ENCODE measurements around the gene PTGS1.
"Not testable (repeated sequence)": the region's sequence is repeated elsewhere in the genome, so short reads cannot be mapped to it uniquely, and the experiment has no call there.

Gene PTGS1

GRCh38 chr9:122402403-122402871 is 31.6 kb downstream of the PTGS1 start:
- DNase-seq: no peak

- DNase-seq: no peak
Measured at GRCh38 chr9:122402874-122403273, 32.0 kb downstream of the PTGS1 start.

- DNase-seq: no peak
Measured at GRCh38 chr9:122403381-122404000, 32.7 kb downstream of the PTGS1 start.

GRCh38 chr9:122405304-122406069 is 34.7 kb downstream of the PTGS1 start:
- not testable (repeated sequence) for DNase-seq

GRCh38 chr9:122406070-122406890 is 35.5 kb downstream of the PTGS1 start:
- DNase-seq: no peak

- not testable (repeated sequence) for DNase-seq
Measured at GRCh38 chr9:122414108-122414507, 43.3 kb downstream of the PTGS1 start.

- DNase-seq: no peak
Measured at GRCh38 chr9:122418016-122418415, 47.2 kb downstream of the PTGS1 start.

- DNase-seq: no peak
Measured at GRCh38 chr9:122420315-122420714, 49.5 kb downstream of the PTGS1 start.

GRCh38 chr9:122425087-122425486 is 54.3 kb downstream of the PTGS1 start:
- no peak for DNase-seq

- DNase-seq: no peak
Measured at GRCh38 chr9:122426723-122427122, 55.9 kb downstream of the PTGS1 start.

GRCh38 chr9:122442568-122442967 is 71.7 kb downstream of the PTGS1 start:
- DNase-seq: no peak

- DNase-seq: no peak
Measured at GRCh38 chr9:122444041-122444733, 73.4 kb downstream of the PTGS1 start.
